ENCODE results near the gene SERPINE1. TPM values are rescaled to one million over a fixed set of nuclear protein-coding genes. Genes with fewer than 3 reads are reported as not detected.

SERPINE1 gene
- total and polyA plus RNA-seq, 2 experiments from 2014 or later = 1,537 to 2,000 TPM

GRCh38 chr7:101121991-101122932 is 4.6 kb upstream of the SERPINE1 start:
- Histone ChIP-seq H4K20me1 (ENCODE audit: insufficient read depth) (no peaks in the 10 kb centered on the region), H2AFZ (peak overlapping the region; percentile 25; the same call in 1 of the 2 replicates), H3K9me3 (ENCODE audit: low read depth) (no peaks in the 10 kb centered on the region), H3K36me3 (ENCODE audit: low read depth) (0 out of 2 replicates have a peak, but pooled peaks cover 1% of the 10 kb centered on the region), H3K9ac (peak overlapping the region; percentile 81), H3K4me3 (peak overlapping the region; percentile 68), H3K27ac (peak overlapping the region; percentile 98), H3F3A (ENCODE audit: insufficient read depth) (peaks cover 75% of the 10 kb centered on the region), H3K4me1 (ENCODE audit: insufficient read depth) (peaks cover 66% of the 10 kb centered on the region), H3K9me2 (ENCODE audit: insufficient read depth) (no peaks in the 10 kb centered on the region), H3K4me2 (ENCODE audit: unreplicated experiment) (peak overlapping the region; percentile 77), H3K27me3 (replicated peaks; ENCODE audit: insufficient read depth) (no peaks in the 10 kb centered on the region), H3K79me2 (ENCODE audit: insufficient read depth) (peaks cover 11% of the 10 kb centered on the region)
- 19 to 31% methylated on average over 13 to 17 of the region's 17 CpGs for WGBS, 2 experiments (ENCODE audit: low coverage in 1 of 2, low lambda C conversion rate in 2 of 2, missing lambda C conversion rate in 2 of 2)
- in situ Hi-C loops (cut with MboI) = no loop called here
- peak; percentile 98 for DNase-seq
- TF ChIP-seq EZH2phosphoT487 (IDR thresholded peaks at IDR 0.05; ENCODE audit: insufficient read depth, low read depth) (no peak), EZH2 (IDR thresholded peaks at IDR 0.05; ENCODE audit: insufficient read depth, poor library complexity, severe bottlenecking) (no peak)

- Histone ChIP-seq H3K79me2 (ENCODE audit: insufficient read depth) (peaks cover 19% of the 10 kb centered on the region), H3K9ac (peak overlapping the region; percentile 81), H3K9me2 (ENCODE audit: insufficient read depth) (no peaks in the 10 kb centered on the region), H4K20me1 (ENCODE audit: insufficient read depth) (no peaks in the 10 kb centered on the region), H3K4me3 (peak overlapping the region; percentile 68), H3K36me3 (ENCODE audit: low read depth) (peaks cover 8% of the 10 kb centered on the region; the same call in 1 of the 2 replicates), H3K4me1 (ENCODE audit: insufficient read depth) (peaks cover 60% of the 10 kb centered on the region), H3F3A (ENCODE audit: insufficient read depth) (peaks cover 77% of the 10 kb centered on the region), H3K27me3 (replicated peaks; ENCODE audit: insufficient read depth) (no peaks in the 10 kb centered on the region), H2AFZ (no peak overlapping the region), H3K4me2 (ENCODE audit: unreplicated experiment) (peak overlapping the region; percentile 77), H3K27ac (peak overlapping the region; percentile 98), H3K9me3 (ENCODE audit: low read depth) (no peaks in the 10 kb centered on the region)
- DNase-seq = no peak
- WGBS, 2 experiments (ENCODE audit: low coverage in 1 of 2, low lambda C conversion rate in 2 of 2, missing lambda C conversion rate in 2 of 2) = 97 to 98% methylated on average over 11 of the region's 11 CpGs
- in situ Hi-C loops (cut with MboI) = no loop called here
- TF ChIP-seq EZH2 (IDR thresholded peaks at IDR 0.05; ENCODE audit: insufficient read depth, poor library complexity, severe bottlenecking) = no peak
- TF ChIP-seq EZH2phosphoT487 (IDR thresholded peaks at IDR 0.05; ENCODE audit: insufficient read depth, low read depth) = no peak
These were observed 3.8 kb upstream of the SERPINE1 start for GRCh38 chr7:101122933-101123702.

GRCh38 chr7:101123703-101124068 is 3.2 kb upstream of the SERPINE1 start:
- WGBS, 2 experiments (ENCODE audit: low coverage in 1 of 2, low lambda C conversion rate in 2 of 2, missing lambda C conversion rate in 2 of 2) = 96% methylated on average over 3 of the region's 3 CpGs
- in situ Hi-C loops (cut with MboI) = no loop called here

GRCh38 chr7:101124376-101125056 is 2.4 kb upstream of the SERPINE1 start:
- Histone ChIP-seq H3K79me2 (ENCODE audit: insufficient read depth) (peaks cover 33% of the 10 kb centered on the region), H3K27ac (peak overlapping the region; percentile 98), H3K9me3 (ENCODE audit: low read depth) (no peaks in the 10 kb centered on the region), H2AFZ (no peak overlapping the region), H3K4me2 (ENCODE audit: unreplicated experiment) (peak overlapping the region; percentile 44), H4K20me1 (ENCODE audit: insufficient read depth) (no peaks in the 10 kb centered on the region), H3K9ac (peak overlapping the region; percentile 96), H3K27me3 (replicated peaks; ENCODE audit: insufficient read depth) (no peaks in the 10 kb centered on the region), H3F3A (ENCODE audit: insufficient read depth) (peaks cover 78% of the 10 kb centered on the region), H3K36me3 (ENCODE audit: low read depth) (peaks cover 21% of the 10 kb centered on the region), H3K9me2 (ENCODE audit: insufficient read depth) (no peaks in the 10 kb centered on the region), H3K4me1 (ENCODE audit: insufficient read depth) (peaks cover 51% of the 10 kb centered on the region), H3K4me3 (no peak overlapping the region)
- TF ChIP-seq EZH2phosphoT487 (IDR thresholded peaks at IDR 0.05; ENCODE audit: insufficient read depth, low read depth) (peak; percentile 77; the same call in 1 of the 2 replicates), EZH2 (IDR thresholded peaks at IDR 0.05; ENCODE audit: insufficient read depth, poor library complexity, severe bottlenecking) (no peak)
- DNase-seq = peak; percentile 94
- in situ Hi-C loops (cut with MboI) = no loop called here
- WGBS, 2 experiments (ENCODE audit: low coverage in 1 of 2, low lambda C conversion rate in 2 of 2, missing lambda C conversion rate in 2 of 2) = 19 to 28% methylated on average over 7 of the region's 7 CpGs

More at GRCh38 chr7:101123703-101124068, 3.2 kb upstream of the SERPINE1 start:
- H3F3A ChIP-seq (ENCODE audit: insufficient read depth) = peaks cover 78% of the 10 kb centered on the region
- H3K9me3 ChIP-seq (ENCODE audit: low read depth) = no peaks in the 10 kb centered on the region
- H3K9me2 ChIP-seq (ENCODE audit: insufficient read depth) = no peaks in the 10 kb centered on the region
- H3K9ac ChIP-seq = no peak overlapping the region; the same call in 1 of the 2 replicates
- DNase-seq = no peak
- H3K4me1 ChIP-seq (ENCODE audit: insufficient read depth) = peaks cover 56% of the 10 kb centered on the region
- no peak overlapping the region for H2AFZ ChIP-seq
- H3K79me2 ChIP-seq (ENCODE audit: insufficient read depth) = peaks cover 25% of the 10 kb centered on the region
- TF ChIP-seq EZH2phosphoT487 (IDR thresholded peaks at IDR 0.05; ENCODE audit: insufficient read depth, low read depth) (no peak), EZH2 (IDR thresholded peaks at IDR 0.05; ENCODE audit: insufficient read depth, poor library complexity, severe bottlenecking) (no peak)
- no peak overlapping the region for H3K4me2 ChIP-seq (ENCODE audit: unreplicated experiment)
- H3K27ac ChIP-seq = peak overlapping the region; percentile 98
- no peaks in the 10 kb centered on the region for H3K27me3 ChIP-seq (replicated peaks; ENCODE audit: insufficient read depth)
- H3K36me3 ChIP-seq (ENCODE audit: low read depth) = peaks cover 14% of the 10 kb centered on the region; the same call in 1 of the 2 replicates
- H4K20me1 ChIP-seq (ENCODE audit: insufficient read depth) = no peaks in the 10 kb centered on the region
- no peak overlapping the region for H3K4me3 ChIP-seq
